B cell (primary cell): ENCODE data around the gene NPC2.

Experiments used
- EZH2 ChIP-seq: IDR thresholded peaks from 2 replicates; pipeline ENCODE4 v1.6.1; 2012; ENCODE audit warnings: borderline replicate concordance, low read depth, mild to moderate bottlenecking, moderate library complexity, low read length; ENCODE audit not compliant: insufficient read depth, poor library complexity, severe bottlenecking
- TF ChIP-seq, protein P1 (sequence below): fragments of 200-600 bp; IDR thresholded peaks from one replicate; pipeline ENCODE4 v1.8.0; 2022; ENCODE audit warnings: antibody characterized with exemption, mild to moderate bottlenecking

DNA sequence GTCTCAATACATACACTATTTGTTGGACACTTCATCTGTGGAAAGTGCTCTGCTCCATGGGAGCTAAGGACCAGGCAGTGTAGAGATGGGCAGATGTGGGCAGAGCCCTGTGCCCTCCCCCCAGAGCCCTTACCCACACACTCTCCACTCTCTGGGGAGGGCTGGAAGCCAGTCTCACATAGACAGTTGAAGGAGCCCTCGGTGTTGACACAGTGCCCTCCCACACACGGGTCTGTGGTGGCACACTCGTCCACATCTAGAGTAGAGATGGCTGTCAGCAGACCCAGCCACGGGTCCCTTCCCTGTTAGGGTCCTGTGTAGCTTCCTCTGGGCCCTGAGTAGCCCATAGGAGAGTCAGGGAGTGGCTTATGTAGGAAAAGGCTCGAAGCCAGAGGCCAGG is 14.7 kb upstream of the NPC2 start:
- TF ChIP-seq, protein P1, sequence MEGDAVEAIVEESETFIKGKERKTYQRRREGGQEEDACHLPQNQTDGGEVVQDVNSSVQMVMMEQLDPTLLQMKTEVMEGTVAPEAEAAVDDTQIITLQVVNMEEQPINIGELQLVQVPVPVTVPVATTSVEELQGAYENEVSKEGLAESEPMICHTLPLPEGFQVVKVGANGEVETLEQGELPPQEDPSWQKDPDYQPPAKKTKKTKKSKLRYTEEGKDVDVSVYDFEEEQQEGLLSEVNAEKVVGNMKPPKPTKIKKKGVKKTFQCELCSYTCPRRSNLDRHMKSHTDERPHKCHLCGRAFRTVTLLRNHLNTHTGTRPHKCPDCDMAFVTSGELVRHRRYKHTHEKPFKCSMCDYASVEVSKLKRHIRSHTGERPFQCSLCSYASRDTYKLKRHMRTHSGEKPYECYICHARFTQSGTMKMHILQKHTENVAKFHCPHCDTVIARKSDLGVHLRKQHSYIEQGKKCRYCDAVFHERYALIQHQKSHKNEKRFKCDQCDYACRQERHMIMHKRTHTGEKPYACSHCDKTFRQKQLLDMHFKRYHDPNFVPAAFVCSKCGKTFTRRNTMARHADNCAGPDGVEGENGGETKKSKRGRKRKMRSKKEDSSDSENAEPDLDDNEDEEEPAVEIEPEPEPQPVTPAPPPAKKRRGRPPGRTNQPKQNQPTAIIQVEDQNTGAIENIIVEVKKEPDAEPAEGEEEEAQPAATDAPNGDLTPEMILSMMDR = no peak
- TF ChIP-seq EZH2 = no peak
